ENCODE data around the gene SNX17.
"Not testable (repeated sequence)": the region's sequence is repeated elsewhere in the genome, so short reads cannot be mapped to it uniquely, and the experiment has no call there.

The SNX17 gene

GRCh38 chr2:27398962-27399361 is 28.5 kb downstream of the SNX17 start:
- DNase-seq (ENCODE audit: low spot score): no peak

- no peak for DNase-seq (ENCODE audit: low spot score)
Observed at GRCh38 chr2:27400348-27401135, 30.1 kb downstream of the SNX17 start.

GRCh38 chr2:27407798-27408491 is 37.5 kb downstream of the SNX17 start:
- peak; percentile 61 for DNase-seq (ENCODE audit: low spot score)

- peak; percentile 48 for DNase-seq (ENCODE audit: low spot score)
Observed at GRCh38 chr2:27408601-27409320, 38.3 kb downstream of the SNX17 start.

- peak; percentile 98 for DNase-seq (ENCODE audit: low spot score)
Observed at GRCh38 chr2:27409321-27410073, 39.1 kb downstream of the SNX17 start, which contains the start of gene PPM1G. Gene PPM1G (minus strand): TSS chr2:27409591. CDS start chr2:27409422, 169 bp downstream.

- DNase-seq (ENCODE audit: low spot score): no peak
Observed at GRCh38 chr2:27412419-27413152, 42.2 kb downstream of the SNX17 start.

- DNase-seq (ENCODE audit: low spot score): no peak
Observed at GRCh38 chr2:27416151-27416550, 45.7 kb downstream of the SNX17 start.

- DNase-seq (ENCODE audit: low spot score): no peak
Observed at GRCh38 chr2:27420996-27421395, 50.6 kb downstream of the SNX17 start.

GRCh38 chr2:27421660-27422250 is 51.3 kb downstream of the SNX17 start:
- DNase-seq (ENCODE audit: low spot score): no peak

GRCh38 chr2:27422958-27423357 is 52.5 kb downstream of the SNX17 start:
- DNase-seq (ENCODE audit: low spot score): no peak

- not testable (repeated sequence) for DNase-seq (ENCODE audit: low spot score)
Observed at GRCh38 chr2:27425039-27425438, 54.6 kb downstream of the SNX17 start.

Data from GM03348 (cell line).